Left lung (tissue), 10 donors: ENCODE data around the gene SNRNP70. TPM values are rescaled to one million over a fixed set of nuclear protein-coding genes. Genes with fewer than 3 reads are reported as not detected.

Source experiments
- ATAC-seq: fragments of 200-7000 bp; cut with Tn5 transposase; one replicate; pipeline ENCODE4 v1.9.1; 2020; ENCODE audit warnings: moderate library complexity
- DNase-seq, 4 donors: peaks; one replicate each; pipeline ENCODE4 v3.0.0-alpha.2; 2013 to 2020
- H3K27ac ChIP-seq, 2 donors: fragments of 200-600 bp; sonication (generic) in 1 of 2; one replicate each; pipeline versions ENCODE4 v1.5.0 to v1.8.0; 2020 to 2021
- H3K27me3 ChIP-seq, 2 donors: fragments of 200-600 bp; sonication (generic) in 1 of 2; one replicate each; pipeline versions ENCODE4 v1.5.0 to v1.8.0; 2020 to 2021
- H3K36me3 ChIP-seq, 2 donors: fragments of 200-600 bp; sonication (generic) in 1 of 2; one replicate each; pipeline versions ENCODE4 v1.5.0 to v1.8.0; 2020 to 2021
- H3K4me1 ChIP-seq, 2 donors: fragments of 200-600 bp; one replicate each; pipeline ENCODE4 v1.8.0; 2021
- H3K4me3 ChIP-seq, 2 donors: fragments of 200-600 bp; sonication (generic) in 1 of 2; one replicate each; pipeline versions ENCODE4 v1.5.0 to v1.8.0; 2020 to 2021; ENCODE audit warnings: mild to moderate bottlenecking in 1 of 2
- H3K9me3 ChIP-seq, 2 donors: fragments of 200-600 bp; sonication (generic) in 1 of 2; one replicate each; pipeline versions ENCODE4 v1.5.0 to v1.8.0; 2020 to 2021
- CTCF ChIP-seq, 2 donors: fragments of 200-600 bp; sonication (generic) in 1 of 2; IDR thresholded peaks; one replicate each; pipeline versions ENCODE4 v1.5.0 to v1.8.0; 2021; ENCODE audit warnings: antibody characterized with exemption in 2 of 2
- intact Hi-C, 2 donors: fragments of 100-400 bp; cut with DNase I; formaldehyde crosslinking; loops; one replicate each; pipeline versions ENCODE4 v1.11.2 to v1.14.2; 2022
- polyA plus RNA-seq, 6 donors: library from polyadenylated mRNA; unstranded; fragments of 120-200 nt; gene quantifications; one replicate each; pipeline ENCODE4 v1.2.1, GENCODE V29; 2013; ENCODE audit not compliant: insufficient read length in 6 of 6
- total RNA-seq, 2 donors: library from RNA; stranded (reverse); fragmentation: NEBNext Ultra II Directional; extraction: Animal tissue kit (Norgen Biotek cat#: 25700); gene quantifications; one replicate each; pipeline ENCODE4 v1.2.1, GENCODE V29; 2021
- donor health status: DM: no; HTN: yes; CAD: no.
- donor health status: DM: no; HTN: no; CAD: no.

Gene SNRNP70
- total and polyA plus RNA-seq, 8 donors = 161 to 371 (median 325) TPM

GRCh38 chr19:49117677-49118564 lies 32.7 kb downstream of the SNRNP70 start:
- peak overlapping the region; percentile 55 to 65 for H3K4me3 ChIP-seq
- no peaks in the 10 kb centered on the region for H3K9me3 ChIP-seq
- H3K4me1 ChIP-seq = peaks cover 18 to 63% of the 10 kb centered on the region in 2 donors
- no peak for ATAC-seq
- peaks cover 7 to 31% of the 10 kb centered on the region in 2 donors for H3K27me3 ChIP-seq
- no peaks in the 10 kb centered on the region for H3K36me3 ChIP-seq
- DNase-seq = no peak
- H3K27ac ChIP-seq = peak overlapping the region; percentile 93 to 95
- intact Hi-C loops = no loop called here
- TF ChIP-seq CTCF (IDR thresholded peaks at IDR 0.05) = no peak

- Histone ChIP-seq H3K9me3 (no peaks in the 10 kb centered on the region), H3K4me1 (peaks cover 16 to 56% of the 10 kb centered on the region in 2 donors), H3K36me3 (no peaks in the 10 kb centered on the region), H3K4me3 (peak within 1 kb of the TSS; percentile 55 to 65), H3K27me3 (peaks cover 7 to 31% of the 10 kb centered on the region in 2 donors), H3K27ac (peak within 1 kb of the TSS; percentile 93 to 95)
- intact Hi-C loops = no loop called here
- DNase-seq (peak; percentile 87 to 96 (median 96)), ATAC-seq (peak; percentile 93)
- peak in 1 of 2 donors; percentile 42 for TF ChIP-seq CTCF (IDR thresholded peaks at IDR 0.05)
Observed at GRCh38 chr19:49118565-49119410, 33.5 kb downstream of the SNRNP70 start, which contains the start of gene C19orf73. Gene C19orf73, minus strand, starts transcription at chr19:49119143. Its CDS starts 121 bp downstream, at chr19:49119022.

GRCh38 chr19:49119411-49120324 lies 34.4 kb downstream of the SNRNP70 start, which contains the start of gene PPFIA3:
Gene PPFIA3, plus strand, starts transcription at chr19:49119544. Its CDS starts 8,330 bp downstream, at chr19:49127874.
- peak within 1 kb of the TSS; percentile 55 to 65 for H3K4me3 ChIP-seq
- peaks cover 15 to 51% of the 10 kb centered on the region in 2 donors for H3K4me1 ChIP-seq
- no peak for TF ChIP-seq CTCF (IDR thresholded peaks at IDR 0.05)
- H3K27me3 ChIP-seq = peaks cover 7 to 31% of the 10 kb centered on the region in 2 donors
- H3K27ac ChIP-seq = peak within 1 kb of the TSS; percentile 93 to 95
- DNase-seq = peak in 3 of 4 donors; percentile 63 to 89 (median 73)
- no peaks in the 10 kb centered on the region for H3K36me3 ChIP-seq
- intact Hi-C loops = no loop called here
- no peaks in the 10 kb centered on the region for H3K9me3 ChIP-seq
- peak; percentile 65 for ATAC-seq

- Histone ChIP-seq H3K36me3 (no peaks in the 10 kb centered on the region), H3K4me1 (peaks cover 15 to 45% of the 10 kb centered on the region in 2 donors), H3K27ac (no peak overlapping the region), H3K9me3 (no peaks in the 10 kb centered on the region), H3K27me3 (peaks cover 7 to 31% of the 10 kb centered on the region in 2 donors), H3K4me3 (peak overlapping the region in 1 of 2 donors; percentile 65)
- no peak for TF ChIP-seq CTCF (IDR thresholded peaks at IDR 0.05)
- no peak for ATAC-seq
- intact Hi-C loops = no loop called here
- DNase-seq = no peak
Observed at GRCh38 chr19:49120325-49120683, 35.1 kb downstream of the SNRNP70 start.
